Smooth muscle cell of the brain vasculature (primary cell): ENCODE results near the gene FGF14.
A peak's percentile ranks its signal among the peaks of the same experiment; 100 is the strongest.
"Not testable (repeated sequence)": the region's sequence is repeated elsewhere in the genome, so short reads cannot be mapped to it uniquely, and the experiment has no call there.

Experiments
- DNase-seq: peaks from one replicate; pipeline ENCODE4 v3.0.0-alpha.2; 2012; ENCODE audit warnings: low read depth, low spot score

Gene FGF14

DNA sequence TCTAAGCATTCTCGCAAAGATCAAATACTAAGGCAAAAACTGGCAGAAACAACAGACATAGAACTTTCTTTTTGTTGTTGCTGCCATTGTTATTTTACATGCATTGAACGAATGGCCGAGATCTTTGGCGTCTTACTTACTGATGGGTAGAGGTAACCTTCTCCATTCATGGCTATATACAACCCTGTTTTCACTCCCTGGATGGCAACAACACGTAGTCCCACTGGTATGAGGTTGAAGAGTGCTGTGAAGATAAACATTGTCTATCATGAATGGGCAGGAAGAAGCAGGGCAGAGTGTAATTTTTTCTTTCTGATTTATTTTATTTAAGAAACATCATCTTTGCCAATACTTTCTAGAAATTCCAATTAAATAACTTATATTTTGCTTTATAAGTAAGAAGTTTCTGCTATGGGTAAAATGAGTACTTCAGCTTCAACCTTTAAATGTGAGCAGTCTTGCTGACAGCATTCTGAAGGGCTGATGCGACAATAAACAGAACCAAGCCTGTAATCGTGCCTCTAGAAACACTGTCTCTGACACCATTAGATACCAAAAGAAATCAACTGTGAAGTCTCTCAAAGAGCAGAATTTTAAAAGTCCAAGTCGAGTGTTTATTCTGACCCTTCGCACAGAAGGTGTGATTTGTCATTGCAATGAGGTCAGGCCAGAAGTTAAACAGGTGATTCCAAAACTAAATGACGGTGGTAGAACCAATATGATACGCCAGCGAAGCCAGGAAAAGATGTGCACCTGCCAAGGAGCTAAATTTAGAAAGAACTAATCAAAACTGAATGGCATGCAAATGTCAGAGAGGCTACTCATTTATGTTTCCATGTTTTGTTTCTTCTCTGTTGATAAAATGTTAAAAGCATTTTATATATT is 533.0 kb downstream of the FGF14 start:
- DNase-seq = no peak

DNA sequence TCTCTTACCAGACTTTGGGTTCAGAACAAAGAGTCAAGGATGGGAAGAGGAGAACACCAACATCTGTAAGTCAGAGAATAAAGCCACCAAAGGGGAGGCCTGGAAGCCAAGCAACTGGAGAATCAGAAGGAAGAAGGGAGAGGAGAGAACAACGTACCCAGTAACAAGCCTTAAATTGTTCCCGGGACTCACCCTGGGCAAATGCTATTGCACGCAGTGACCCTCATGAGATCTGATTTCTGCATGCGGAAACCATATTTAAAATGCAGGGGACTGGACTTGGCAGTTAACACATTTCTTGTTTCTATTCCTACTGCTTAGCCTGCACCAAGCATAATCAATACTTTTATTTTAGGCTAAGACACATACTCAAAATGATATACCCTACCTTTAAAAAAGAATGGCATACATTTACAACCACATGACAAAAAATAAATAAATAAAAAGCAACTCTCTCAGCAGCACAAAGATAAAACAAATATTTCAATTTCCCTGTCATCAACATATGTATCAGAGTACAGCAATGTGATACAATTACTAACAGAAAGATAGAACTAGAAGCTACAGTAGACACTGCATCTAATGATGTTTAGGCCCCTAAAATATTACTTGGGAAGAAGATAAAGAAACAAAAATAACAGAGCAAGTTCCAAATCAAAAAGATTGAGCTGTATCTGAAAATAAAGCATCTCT is 534.8 kb downstream of the FGF14 start:
- DNase-seq = no peak

DNA sequence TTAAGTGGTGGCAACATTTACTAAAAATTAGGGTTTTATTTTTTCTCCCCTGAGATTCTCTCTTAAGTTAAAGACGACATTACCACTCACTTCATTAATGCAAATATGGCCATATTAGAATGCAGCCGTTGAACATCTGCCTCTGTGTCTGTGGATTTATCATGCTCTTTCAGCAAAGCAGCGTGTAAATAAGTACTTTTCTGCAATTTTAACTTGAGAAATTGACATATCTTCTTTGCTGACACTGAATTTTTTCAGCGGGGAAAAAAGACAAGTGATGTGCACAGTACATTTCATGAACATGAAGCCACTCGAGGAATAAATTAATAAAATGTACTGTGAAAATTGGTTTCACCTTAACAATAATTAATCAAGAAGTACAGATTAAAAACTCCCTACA is 543.0 kb downstream of the FGF14 start:
- DNase-seq = no peak

DNA sequence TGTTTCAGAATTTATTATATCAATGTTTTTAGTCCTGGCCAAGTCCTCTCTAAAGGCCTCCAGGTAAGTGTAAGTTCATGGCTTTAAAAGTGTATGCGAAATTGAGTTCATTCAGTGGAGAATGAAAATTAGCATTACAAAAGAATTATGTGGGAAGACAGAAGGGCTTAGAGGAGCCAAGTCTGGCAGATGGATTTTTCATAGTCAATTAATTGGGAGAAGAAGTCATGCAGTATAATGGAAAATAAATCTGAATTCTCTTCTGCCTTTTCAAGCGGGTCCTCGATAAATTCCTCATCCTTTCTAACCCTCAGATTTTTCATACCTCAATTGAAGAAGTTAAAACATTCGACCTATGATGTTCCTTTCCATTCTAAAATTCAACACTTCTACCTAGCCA is 555.1 kb downstream of the FGF14 start:
- DNase-seq = no peak

DNA sequence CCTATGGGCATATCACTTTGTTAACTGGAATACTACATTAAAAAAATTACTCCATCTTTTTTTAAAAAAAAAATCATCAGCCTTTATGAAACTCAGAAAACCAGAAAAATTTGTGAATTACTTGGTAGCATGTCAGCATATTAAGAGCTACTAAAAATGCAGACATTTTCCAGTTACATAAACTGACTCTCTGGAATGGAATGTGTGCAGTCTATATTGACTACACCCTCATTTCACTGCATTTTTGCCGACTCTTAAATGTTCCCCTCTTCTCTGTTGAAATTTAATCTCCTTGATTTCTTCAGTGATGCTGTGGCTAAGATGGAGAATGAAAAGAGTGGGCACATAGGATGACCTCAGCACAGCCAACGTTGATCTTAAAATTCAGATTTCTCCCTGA is 555.6 kb downstream of the FGF14 start:
- no peak for DNase-seq

DNA sequence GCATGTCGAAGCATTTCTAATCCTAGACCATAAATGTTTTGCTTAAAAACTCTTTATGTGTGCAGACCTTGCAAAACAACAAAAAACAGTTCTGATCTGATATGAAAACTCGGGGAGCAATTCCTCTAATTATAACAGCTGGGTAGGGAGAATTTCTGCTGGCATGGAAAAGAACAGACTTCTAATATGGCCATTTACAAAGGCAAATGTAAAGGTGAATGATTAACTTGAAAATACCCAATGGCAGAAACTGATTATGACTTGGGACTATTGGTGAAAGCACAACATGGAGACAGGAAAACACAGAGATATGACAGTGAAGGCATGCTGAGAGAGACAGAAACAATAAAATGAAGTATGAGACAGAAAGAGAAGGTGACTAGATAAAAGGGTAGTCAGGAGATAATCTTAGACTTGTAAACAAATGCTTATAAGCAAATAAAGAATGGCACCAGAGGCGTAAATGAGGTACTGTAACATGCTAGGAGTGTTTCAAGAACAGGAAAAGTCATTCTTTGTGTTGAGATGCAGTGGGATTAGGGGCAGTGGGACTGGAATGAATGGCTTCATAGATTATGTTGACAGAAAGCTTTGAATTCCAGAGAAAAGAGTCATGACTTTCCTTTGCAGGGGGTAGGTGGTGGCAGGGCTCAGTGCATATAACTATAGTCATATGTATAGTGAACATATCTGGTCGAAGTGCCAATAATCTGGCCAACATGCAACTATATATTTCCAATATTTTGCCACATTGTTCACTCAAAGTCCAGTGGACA is 556.4 kb downstream of the FGF14 start:
- DNase-seq = no peak

DNA sequence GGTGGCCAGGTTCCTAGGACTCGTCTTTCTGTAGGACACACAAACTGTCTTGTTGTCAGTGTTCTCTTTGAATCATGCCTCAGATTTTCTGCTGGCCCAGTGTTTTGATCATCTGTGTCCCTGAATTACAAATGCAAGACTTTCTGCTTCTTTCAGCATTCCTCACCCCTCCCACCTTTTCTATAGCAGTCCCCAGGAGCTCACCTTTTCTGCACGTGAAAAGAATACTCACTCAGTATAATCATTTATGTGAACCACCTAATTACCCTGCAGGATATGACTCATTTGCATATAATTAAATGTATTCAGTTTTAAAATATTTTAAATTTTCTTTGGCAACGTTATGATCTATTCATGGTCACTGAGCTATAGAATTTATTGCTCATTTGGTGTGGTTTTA is 560.1 kb downstream of the FGF14 start:
- DNase-seq = no peak

DNA sequence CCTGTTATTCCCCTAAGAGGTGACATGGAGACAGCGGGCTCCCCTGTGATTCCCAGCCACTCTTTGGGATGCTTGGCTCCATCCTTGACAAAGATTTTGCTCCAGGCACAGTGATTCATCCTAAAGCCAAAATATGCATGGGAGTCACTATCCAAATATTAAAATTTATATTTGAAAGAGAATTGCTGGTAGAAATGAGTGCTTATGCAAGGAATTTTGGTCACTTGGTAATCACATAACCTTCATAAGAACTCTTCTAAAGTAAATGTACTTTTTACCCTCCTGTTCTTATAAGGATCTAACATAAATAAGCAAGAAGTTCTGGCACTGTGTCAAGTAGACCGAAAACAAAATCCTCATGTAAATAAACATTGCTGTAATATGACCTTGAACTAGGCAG is 563.5 kb downstream of the FGF14 start:
- peak; percentile 77 for DNase-seq

DNA sequence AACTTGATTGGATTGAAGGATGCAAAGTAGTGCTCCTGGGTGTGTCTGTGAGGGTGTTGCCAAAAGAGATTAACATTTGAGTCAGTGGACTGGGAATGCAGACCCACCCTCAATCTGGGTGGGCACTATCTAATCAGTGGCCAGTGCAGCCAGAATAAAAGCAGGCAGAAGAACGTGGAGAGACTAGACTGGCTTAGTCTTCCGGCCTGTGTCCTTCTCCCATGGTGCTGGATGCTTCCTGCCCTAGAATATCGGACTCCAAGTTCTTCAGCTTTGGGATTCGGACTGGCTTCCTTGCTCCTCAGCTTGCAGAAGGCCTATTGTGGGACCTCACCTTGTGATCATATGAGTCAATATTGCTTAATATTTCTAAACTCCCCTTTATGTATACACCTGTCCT is 564.1 kb downstream of the FGF14 start:
- DNase-seq = not testable (repeated sequence)

DNA sequence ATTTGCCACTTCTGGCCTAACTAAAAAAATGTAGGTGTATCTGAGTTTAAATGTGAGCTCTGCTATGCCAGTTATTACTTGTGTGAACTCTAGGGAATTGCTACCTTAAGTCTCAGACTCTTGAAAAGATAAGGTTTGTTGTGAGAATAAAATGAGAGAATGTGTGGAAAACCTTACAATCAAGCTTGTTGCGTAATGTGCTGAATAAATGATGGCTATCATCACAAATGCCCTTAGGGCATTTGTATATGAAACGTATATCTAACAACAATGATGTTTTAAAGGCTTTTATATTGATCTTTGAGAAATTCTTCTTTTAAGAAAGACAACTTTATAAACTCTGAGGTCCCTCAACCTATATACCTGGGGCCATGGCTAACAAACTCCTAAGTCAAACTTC is 564.6 kb downstream of the FGF14 start:
- no peak for DNase-seq

DNA sequence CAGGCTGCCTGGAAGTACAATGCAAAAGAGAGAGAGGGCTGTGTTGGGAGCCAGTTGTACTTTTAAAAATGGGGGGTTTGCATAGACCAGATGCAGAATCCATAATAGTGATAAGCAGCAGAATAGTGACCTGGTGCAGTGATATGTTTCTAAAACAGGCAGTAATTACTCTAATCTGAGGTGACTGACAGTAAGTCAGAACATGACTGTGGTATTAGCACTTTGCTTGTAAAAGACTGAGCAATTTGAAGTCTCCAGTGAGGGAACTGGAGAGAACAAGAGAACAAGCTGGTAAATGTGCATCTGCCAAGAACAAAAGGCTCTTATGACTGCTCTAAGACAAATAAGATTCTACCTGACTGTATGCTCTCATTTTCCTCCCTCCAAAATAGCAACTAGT is 565.9 kb downstream of the FGF14 start:
- no peak for DNase-seq

DNA sequence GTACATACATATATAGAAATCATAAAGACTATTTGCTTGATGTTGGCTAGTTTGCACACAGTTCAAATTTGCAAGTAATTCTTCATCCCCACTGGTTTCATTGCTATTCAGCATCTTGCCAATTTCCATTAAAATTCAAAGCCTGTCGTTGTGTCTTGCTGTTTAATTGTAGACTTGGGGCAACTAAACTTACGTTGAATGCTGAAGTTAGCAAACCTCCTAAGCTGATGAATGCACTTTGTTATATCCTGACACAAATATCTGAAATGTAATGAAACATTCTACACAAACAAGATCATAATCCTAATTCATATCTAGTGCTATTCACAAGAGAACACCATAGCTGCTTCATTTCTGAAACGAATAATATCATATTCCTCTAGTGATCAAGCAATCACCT is 568.2 kb downstream of the FGF14 start:
- no peak for DNase-seq

DNA sequence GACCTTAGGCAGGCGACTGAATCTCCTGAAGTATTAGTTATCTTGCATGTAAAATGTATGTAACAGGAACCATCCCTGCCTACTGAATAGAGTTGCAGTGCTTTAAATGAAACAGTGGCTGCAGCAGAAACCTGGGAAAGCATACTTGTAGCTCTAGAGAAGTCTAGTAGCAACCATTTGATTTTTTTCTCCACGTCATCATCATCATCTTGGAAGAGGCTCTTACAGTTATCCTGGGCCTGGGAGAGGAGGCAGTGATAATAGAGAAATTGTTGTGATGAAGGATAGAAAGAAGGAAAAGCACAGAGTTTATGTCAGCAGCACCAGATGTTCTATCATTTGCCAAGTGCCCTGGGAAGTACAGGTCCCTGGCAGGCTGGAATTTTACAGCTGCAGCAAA is 571.8 kb downstream of the FGF14 start:
- DNase-seq = no peak

DNA sequence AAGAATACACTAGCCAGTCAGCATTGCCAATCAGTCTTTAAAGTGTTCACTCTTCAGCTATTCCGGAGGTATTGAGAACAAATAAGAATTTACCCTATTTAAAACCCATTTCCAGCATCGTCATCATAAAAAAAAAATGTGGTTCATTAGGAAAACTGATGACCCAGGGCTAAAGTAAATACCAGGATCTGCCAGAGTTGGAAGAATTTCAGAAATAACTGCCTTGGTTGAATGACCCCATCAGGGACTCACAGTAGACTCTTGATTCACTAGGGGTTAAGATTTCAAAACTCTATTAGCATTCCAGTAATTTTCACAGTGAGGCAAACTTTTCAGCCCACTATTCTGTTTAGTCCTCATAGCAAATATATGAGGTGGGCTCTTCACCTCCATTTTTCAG is 572.4 kb downstream of the FGF14 start:
- DNase-seq = no peak

DNA sequence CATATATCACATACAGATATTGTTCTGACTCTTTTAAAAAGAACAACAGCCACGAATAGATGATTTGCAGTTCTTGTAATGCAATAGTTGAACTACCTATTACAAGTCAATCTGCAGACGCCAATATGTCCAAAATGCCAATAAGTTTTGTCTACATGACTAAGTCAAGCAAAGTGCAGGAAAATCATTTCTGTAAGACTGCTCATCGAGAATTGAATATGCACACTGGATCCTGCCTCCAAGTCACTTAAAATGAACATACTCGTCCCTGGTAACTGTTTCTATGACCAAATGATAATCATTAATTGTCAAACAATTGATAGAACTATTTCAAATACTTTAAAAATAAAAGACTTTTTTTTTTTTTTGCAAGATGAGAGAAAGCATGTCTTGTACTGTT is 573.7 kb downstream of the FGF14 start:
- no peak for DNase-seq

DNA sequence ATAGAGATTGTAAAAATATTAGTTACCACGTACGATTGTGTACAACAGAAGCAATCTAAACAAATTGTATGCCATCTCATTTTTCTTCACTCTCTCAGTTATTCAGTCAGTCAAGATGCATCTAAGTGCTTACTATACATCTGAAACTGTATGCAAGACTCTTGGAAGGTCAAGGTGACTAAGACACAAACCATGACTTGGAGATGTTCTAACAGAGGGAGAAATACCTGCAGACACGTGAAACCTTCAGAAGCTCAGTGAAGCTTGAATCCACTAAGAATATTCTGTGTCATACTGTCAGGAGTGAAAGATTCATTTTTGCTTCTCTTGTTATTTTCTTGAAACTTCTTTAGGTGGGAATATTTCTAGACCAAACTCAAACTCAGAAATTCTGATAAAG is 584.0 kb downstream of the FGF14 start:
- no peak for DNase-seq

DNA sequence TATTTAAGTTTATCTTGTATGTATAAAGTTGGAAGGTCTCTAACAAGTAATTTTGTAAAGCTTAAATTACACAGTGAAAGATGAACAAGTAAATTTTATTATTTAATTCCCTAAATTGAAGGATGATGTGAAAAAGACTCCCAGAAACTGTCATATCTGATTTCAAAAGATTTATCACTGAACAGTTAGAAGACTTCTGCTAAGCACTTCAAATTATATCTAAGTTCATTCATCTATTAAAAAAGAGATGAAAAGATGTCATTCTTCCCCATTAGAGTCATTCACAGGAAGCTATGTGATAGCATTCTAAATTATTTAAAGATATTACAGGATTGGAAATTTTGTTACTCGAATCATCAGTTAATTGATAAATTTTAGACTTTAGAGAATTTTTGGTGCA is 590.0 kb downstream of the FGF14 start:
- no peak for DNase-seq

DNA sequence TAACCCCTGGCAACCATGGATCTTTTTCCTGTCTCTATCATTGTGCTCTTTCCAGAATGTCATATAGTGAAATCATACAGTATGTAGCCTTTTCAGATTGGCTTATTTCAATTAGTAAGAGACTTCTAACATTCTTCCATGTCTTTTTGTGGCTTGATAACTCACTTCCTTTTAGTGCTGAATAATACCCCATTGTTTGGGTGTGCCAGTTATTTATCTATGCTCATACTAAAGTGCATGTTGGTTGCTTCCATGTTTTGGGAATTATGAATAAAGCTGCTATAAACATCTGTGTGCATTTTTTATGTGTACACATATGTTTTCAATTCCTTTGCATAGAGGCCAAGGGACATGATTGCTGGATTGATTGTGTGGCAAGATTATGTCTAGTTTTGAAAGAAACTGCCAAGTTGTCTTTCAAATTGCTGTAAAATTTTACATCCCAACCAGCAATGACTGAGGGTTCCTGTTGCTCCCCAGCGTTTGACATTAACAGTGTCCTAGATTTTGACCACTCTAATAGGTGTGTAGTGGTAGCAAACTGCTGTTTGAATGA is 590.5 kb downstream of the FGF14 start:
- no peak for DNase-seq

DNA sequence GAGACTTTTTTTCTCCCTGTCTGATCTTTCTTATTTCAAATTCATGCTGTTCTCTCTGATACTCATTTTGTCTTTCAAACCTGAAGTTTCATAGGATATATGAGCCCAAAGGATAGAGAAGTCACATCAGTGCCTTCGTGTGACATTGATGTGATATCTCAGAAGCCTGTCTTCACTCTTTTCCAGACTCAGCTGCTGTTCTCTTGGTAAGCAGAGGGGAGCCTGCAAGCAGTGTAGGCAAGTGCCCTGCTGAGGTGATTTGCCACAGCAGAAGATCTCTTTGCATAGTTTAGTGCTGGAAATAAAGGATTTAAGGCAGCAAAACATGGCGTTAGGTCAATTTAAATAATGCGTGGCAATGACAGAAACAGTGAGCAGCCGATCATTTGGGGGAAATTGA is 602.7 kb downstream of the FGF14 start:
- no peak for DNase-seq

DNA sequence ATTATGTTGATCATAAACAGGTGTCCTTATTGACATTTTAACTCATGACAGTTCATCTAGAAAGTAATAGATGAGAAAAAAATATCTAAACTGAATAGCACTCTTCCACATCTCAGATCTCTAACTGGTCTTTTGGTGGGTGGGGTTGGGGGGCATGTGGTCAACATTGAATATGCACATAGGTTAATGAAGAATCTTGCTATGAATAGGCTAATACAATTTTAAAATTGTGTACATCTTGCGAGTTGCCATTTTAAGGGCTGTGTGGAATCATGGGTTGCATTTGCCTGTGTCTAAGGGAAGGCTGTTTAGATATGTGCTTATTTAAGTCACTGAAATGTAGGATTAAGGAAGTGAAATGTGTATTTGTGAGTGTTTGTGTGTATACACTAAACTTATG is 603.4 kb downstream of the FGF14 start:
- DNase-seq = no peak

DNA sequence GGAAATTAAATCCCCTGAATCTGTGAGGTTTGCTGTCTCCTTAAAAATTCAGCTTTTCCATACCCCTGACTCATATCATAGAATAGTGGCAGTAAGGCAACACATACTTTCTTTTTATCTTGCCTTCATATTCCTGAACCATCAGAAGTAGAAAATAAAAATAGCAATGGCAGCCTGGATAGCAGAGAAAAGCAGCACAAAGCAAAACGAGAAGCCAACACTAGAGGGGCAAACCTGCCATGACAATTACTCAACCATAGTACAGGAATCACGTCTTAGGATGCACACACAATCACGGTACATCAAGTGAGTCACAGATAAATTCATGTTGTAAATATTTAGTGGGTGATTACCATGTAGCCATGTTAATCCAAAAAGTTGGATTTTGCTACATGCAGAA is 606.4 kb downstream of the FGF14 start:
- DNase-seq = no peak

DNA sequence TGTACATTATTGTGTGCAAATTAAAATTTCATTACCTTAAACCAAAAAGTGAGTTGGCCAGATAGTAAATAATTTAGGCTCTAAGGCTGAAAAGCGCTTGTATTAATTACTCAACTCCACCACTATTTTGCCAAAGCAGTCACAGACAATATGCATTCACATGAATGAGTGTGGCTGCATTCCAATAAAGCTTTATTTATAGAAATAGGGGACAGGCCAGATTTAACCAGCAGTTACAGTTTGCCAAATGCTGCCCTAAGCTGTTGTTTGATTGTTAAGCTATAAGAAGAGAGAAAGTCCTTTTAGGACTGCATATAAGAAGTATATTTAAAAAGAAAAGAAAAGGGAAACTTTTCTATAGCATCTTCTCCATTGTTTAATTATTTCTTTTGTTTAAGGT is 606.8 kb downstream of the FGF14 start:
- no peak for DNase-seq
